Thyroid gland (tissue), 4 donors: ENCODE measurements around the gene MAML3.

Source experiments
- POLR2A ChIP-seq, 2 donors: fragments of 450-650 bp; IDR thresholded peaks; one replicate each; pipeline ENCODE4 v1.6.1; 2017; ENCODE audit warnings: antibody characterized with exemption in 2 of 2, mild to moderate bottlenecking in 2 of 2, moderate library complexity in 1 of 2
- TF ChIP-seq, protein P1 (sequence below), 6 experiments: fragments of 200-600 bp in 3 of 6; fragments of 450-650 bp in 3 of 6; sonication (generic) in 3 of 6; IDR thresholded peaks; one replicate each; pipeline ENCODE4 v1.5.1; 2016 to 2019; ENCODE audit warnings: antibody characterized with exemption in 6 of 6, mild to moderate bottlenecking in 2 of 6, inconsistent platforms in 1 of 6, moderate library complexity in 1 of 6

DNA sequence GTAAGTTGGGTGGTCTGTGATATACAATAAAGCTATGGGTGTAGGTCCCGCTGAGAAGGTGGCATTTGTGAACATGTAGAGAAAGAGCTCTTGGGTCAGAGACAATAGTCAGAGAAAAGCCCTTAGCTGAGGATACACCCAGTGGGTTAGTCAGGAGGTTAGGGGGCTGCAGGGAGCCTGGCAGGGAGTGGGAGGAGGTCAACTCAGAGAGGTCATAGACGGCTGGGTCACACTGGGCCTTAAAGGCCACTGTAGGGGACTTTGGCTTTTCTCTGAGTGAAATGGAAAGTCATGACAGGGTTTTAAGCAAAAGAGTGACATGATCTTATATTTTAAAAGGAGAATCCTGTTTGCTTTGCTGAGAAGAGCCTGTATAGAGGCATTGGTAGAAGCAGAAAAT lies 471.7 kb downstream of the MAML3 start:
- no peak for TF ChIP-seq POLR2A (IDR thresholded peaks at IDR 0.05)
- TF ChIP-seq, protein P1, sequence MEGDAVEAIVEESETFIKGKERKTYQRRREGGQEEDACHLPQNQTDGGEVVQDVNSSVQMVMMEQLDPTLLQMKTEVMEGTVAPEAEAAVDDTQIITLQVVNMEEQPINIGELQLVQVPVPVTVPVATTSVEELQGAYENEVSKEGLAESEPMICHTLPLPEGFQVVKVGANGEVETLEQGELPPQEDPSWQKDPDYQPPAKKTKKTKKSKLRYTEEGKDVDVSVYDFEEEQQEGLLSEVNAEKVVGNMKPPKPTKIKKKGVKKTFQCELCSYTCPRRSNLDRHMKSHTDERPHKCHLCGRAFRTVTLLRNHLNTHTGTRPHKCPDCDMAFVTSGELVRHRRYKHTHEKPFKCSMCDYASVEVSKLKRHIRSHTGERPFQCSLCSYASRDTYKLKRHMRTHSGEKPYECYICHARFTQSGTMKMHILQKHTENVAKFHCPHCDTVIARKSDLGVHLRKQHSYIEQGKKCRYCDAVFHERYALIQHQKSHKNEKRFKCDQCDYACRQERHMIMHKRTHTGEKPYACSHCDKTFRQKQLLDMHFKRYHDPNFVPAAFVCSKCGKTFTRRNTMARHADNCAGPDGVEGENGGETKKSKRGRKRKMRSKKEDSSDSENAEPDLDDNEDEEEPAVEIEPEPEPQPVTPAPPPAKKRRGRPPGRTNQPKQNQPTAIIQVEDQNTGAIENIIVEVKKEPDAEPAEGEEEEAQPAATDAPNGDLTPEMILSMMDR (IDR thresholded peaks at IDR 0.05) = no peak
